ENCODE measurements around the gene ATG5.

GRCh38 chr6:106192824-106193223 is 132.7 kb downstream of the ATG5 start:
- no peak for TF ChIP-seq CTCF (IDR thresholded peaks at IDR 0.05)
- TF ChIP-seq POLR2A (IDR thresholded peaks at IDR 0.05), result no peak
